HG03108 (cell line): Measurements from ENCODE around the gene FXYD2.

Experiments
- ATAC-seq: cut with Tn5 transposase; IDR thresholded peaks from one replicate; pipeline ENCODE4 v1.9.1; 2021; ENCODE audit warnings: moderate library complexity; ENCODE audit not compliant: unreplicated experiment

Gene FXYD2

DNA sequence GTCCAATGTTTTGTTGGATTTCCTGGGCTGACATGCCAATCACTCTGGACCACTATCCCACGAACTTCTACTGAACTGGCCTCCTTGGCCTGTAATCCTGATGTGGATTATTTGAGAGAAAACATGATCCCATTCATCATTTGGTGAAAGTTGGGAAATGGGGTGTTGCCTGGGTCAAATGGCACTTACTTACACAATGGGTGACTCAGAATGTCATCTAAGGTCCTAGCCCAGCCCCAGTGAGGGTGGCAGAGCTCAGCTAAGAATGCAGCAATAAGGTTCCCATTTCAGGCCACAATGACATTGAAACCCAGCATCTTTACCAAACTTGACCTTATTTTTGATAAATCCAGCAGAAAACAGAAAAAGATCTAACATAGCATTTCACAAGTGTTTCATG lies 19.5 kb downstream of the FXYD2 start:
- ATAC-seq: no peak

DNA sequence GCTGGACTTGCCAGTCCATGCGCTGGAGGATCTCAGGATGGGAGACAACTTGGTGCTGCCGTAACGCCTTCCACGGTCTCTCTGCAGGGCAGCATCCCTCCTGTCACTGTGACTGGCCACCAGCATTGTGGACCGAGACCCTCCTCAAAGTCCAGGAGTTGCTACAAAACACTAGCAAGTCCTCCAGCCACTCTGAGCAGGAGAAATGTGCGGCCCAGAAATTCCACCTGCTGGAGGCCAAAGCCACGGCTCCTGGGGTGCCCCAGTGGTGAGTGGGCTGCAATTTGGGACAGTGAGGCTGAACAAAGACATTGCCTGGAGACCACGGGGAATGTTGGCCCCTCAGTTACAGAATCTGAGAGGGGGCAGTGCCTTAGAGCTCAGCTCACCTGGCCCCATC lies 20.6 kb downstream of the FXYD2 start:
- ATAC-seq: no peak

DNA sequence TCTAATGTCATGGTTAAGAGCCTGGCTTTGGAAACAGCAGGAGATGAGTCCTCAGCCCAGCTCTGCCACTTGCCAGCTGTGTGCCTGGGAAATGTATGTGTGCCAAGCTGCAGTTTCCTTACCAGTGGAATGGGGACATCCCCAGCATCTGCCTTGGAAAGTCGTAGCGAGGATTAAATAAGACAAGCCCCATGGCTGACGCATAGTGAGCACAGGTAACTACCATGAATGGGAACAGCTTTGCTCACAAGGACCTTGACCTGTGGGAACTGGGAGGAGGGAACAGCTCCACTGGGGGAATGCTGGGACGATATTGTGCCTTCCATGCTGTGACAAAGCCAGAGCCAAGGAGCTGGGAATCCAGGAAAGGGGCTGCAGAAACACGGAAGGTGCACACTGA lies 24.9 kb downstream of the FXYD2 start:
- no peak for ATAC-seq

DNA sequence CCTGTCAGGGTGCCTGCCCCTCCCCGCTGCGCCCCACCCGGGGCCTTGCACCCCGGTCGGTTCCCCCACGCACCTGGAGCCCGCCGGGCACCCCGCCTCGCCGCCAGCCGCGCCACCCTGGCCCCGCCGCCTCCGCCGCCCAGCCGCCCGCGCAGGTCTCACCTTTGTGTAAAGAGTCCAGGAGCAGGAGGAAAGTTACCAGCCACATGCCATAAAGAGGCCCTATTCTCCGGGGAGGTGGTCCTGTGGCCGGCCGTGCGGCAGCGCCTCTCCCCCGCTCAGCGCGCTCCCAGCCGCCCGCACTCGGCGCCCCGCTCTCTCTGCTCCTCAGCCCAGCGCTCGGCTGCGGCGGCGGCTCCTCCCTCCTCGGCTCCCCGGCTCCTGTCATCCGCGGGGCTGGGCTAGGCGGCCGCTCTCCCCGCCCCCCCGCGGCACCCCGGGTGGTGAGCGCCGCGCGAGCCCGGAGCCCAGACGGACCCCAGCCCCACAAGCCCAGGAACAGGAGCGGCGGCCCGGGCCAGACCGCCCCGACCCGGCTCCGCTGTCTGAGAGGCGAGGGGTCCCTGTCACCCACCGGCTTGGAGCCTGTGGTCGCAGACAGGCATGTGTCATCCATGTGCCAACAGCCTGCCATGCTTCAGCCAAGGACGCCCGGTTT lies 27.5 kb downstream of the FXYD2 start, which contains the start of gene DSCAML1:
TSS of gene DSCAML1 (minus strand) at position 345 of the 658 bp plus-strand sequence. CDS start at position 208, 137 bp downstream.
- no peak for ATAC-seq

DNA sequence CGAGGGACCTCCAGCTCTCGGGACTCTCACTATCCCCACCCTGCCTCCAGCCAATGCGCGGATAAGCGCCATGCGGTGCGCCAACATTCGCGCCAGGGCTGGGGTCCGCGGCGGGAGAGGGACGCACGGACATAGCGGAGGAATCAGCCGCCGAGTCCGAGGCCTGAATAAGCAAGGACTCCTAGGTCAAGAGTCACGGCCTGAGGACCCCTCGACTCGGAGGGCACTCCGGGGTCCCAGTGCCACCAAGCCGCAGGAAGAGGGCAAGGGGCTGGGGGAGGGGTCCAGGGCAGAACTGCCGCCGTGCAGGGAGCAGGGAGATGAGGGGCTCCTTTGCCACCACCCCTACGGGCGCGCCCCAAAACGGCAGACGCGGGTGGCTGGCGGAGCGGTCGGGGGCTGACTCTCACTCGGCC lies 28.1 kb downstream of the FXYD2 start:
- no peak for ATAC-seq

DNA sequence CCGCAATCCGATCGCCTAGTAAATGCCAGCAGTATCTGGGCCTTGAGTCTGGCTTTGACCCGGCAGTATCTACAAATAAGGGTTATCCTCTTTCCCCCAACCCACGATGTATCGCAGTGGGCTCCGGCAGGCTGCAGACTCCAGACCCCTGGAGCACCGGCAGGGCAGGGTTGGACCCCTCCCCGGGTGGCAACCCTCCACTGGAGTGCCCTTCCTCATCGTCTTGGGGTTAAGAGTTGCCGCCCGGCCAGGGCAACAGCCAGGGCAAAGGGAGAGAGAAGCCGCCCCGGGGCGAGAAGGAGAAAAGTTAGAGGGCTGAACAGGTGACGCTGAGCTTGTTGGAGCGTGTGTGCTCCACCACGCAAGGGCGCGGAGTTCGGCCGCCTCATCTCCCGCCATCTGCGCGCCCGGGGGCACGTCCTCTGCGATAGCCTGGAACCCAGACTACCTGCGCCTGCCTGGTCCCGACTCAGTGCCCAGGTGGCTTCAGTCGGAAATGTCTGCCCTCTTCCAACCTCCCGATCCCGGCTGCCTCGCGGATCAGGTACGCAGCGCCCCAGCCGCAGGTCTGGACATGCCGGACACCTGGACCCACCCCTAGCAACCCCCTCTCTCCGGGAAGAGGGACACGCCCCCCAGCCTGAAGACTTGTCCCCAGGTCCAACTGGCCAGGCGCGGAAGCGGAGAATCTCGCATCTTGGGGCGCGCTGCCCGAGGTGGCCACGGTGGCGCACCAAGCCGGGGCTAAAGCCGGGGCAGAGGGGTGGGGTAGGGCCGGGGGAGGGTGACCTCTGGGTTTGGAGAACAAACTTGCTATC lies 28.7 kb downstream of the FXYD2 start:
- ATAC-seq: no peak

DNA sequence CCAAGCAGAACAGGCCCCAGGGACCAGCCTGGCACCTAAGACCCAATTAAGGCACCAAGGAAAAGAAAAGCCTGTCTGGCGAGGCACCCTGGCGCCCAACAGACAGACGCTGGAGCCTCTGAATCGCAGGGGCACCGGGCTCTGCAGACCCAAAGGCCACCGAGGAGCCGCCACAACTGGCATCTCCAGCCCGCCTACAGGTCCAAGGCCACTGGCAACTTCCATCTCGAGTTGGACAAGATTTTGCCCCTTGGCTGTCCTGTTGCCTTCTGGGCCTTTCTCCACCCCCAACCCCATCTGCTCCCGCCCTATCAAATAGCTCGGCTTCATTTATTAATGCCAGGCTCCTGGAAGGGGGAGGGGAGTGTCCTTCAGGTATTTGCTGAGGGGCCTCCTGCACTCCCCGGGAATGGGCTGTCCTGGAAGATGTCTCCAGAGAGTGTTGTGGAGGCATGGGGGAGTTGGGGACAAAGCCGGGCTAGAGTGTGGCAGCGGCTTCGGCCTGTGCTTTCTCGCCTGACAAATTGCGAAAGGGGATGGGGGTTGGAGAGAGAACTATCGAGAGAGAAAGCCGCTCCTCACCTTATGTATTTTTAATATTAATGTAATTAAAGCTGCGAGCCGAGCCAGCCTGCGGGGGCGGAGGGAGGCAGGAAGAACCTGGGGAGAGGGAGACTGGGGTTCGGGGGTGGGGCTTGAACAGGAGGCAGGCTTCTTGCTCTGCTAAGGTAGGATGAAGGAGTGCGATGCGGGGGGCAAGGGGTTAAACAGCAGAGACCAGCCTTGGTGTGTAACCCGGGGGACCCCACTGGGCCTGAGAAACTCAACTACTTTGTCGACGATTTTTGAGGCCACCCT lies 29.5 kb downstream of the FXYD2 start:
- no peak for ATAC-seq

DNA sequence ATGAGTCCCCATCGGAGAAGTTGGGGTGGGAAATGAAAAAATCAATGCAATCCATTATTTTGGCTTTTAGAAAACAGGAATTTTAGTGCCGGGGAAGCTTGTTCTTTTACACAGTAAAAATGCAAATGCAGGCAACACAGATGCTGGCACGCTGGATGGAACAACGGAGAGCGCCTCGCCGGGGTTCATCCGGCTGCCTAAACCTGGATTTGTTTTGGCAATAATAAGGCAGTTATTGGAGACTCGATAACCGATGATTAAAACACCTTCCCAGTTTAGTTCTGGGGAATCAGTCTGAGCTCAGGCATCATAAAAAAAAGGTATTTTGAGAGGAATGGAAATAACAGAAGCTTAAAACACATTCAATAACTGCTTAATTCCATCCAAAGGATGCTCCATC lies 30.4 kb downstream of the FXYD2 start:
- ATAC-seq: no peak

DNA sequence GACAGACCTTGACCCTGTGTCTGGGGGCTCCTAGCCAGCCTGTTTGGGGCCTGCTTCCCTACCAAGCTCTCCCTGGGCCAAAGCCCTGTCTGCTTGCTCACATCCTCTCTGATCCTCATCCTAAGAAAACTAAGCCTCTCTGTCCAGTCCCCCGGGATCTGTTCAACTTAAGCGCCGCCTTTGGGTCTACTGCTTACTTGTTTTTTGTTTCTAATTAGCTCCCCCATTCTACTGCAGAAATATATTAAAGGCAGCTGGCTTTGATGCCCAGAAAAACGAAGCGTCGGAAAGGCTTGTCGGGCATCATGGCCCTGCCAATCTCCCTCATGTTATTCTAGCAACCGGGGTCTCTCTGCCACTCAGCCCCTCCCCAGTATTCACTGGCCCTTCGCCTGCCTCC lies 31.0 kb downstream of the FXYD2 start:
- no peak for ATAC-seq

DNA sequence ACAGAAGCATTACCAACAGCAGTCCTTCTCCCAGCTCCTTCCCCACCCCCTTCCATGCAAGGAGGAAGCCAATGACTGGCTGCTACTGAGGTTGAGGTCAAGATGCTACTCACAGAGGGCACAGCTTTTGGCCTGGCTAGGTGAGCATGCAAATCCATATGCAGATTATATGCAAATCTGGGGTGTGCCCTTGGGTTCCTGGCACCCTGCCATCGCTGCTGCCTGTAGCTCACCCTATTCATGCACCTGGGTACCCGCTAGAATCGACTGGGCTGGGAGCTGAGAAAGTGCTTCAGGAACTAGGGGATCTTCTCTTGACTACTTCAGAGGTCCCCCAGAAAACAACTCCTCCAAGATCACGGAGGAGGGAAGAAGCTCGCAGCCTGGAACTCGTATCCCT lies 31.6 kb downstream of the FXYD2 start:
- no peak for ATAC-seq

DNA sequence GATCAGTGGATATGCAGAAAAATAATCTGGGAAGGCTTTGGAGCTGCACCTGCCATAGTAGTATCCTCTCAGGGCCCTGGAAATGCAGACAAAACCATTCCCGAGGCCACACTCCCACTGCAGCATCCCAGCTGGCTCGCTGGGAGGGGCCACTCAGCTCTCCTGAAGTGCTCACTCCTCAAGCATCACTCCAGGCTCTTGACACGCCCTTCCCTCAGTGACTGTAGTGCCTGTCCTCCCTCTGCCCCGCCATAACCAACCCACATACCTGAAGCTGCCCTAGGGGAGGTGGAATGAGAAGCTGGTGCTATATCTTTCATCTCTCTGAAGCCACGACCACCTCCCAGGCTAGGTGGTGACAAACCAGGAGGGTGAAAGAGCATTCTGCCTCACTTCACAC lies 32.3 kb downstream of the FXYD2 start:
- ATAC-seq: no peak

DNA sequence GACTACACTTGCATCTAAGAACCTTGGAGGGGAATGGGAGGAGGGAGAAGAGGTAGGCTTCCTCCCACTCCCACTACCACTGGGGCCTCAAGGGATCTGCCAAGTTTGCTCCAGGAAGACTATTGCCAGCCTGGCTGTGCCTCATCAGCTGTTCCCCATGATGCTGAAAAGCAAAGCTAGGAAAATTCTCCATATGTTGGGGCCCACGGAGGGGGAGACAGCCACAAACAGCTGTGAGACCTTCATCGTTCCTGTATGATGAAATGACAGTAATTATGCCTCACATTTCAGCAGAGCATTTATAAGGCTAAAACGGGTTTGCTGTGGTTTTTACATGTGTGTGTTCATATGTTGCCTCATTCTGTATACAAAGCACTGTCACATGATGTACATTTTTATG lies 34.3 kb downstream of the FXYD2 start:
- no peak for ATAC-seq

DNA sequence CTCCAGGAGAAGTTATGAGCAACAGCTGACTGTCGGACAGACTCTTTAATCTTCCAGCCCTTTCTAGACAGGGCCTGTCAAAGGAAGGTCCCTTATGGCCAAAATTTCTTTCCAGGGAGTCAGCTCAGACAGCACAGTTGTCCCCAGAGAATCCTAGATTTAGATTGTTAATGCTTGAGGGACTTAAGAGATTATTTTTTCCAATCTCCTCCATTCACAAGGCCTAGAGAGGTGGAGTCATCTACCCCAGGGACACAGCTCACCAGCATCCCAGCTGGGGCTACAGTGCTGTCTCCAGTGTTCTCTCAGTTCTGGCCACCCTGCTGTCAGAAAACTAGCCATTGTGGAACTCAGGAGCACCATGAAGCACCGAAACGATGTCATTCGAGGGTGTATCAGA lies 35.3 kb downstream of the FXYD2 start:
- ATAC-seq: no peak

DNA sequence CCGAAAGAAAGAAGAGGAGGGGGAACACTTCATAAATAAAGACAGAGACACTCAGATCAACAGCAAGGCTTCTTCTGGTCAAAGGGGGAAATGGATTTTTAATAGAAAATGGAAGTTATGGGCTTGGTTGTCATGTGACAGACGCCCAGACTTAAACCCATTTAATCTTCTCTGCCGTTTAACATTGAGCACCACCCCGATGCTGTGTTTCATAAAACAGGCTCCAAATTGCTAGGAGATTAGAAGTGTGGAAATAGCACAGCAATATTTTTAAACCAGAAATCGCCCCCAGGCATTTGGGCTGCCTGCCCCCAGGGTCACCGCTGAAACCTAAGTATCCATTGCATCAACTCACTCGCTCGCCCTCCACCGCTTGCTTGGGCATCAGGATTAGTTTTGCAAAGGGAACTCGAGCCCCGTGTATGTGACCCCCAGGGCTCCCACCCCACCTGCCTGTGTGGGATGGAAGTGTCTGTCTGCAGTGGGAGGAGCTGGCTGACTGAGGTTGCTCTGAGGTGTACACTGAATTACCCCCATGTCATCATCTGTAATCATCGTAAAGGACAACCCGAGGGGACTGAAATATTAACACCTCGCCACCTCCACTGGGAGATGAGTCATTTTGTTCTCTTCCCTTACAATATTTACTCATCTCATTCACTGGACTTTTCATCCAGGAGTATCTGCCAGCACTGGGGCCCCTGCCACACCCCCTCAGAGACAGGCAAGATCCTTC lies 38.2 kb downstream of the FXYD2 start:
- ATAC-seq: no peak

DNA sequence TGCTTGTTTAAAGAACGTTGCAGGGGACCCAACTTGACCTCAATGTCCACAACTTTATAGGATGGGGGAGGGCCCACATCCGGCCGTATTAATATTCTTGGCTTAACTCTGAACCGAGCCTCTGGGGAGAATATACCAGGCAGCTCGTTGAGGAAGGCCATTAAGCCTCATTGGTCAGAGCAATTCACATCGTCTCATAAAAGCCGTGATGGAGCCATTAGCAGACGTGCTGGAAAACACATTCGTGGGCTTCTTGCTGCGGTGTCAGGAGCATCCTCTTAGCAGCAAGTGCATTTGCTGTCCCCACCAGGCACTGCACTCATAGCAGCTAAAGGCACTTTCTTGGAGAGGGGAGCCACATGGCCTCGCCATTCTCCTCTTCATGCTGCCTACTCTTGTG lies 42.4 kb downstream of the FXYD2 start:
- no peak for ATAC-seq

DNA sequence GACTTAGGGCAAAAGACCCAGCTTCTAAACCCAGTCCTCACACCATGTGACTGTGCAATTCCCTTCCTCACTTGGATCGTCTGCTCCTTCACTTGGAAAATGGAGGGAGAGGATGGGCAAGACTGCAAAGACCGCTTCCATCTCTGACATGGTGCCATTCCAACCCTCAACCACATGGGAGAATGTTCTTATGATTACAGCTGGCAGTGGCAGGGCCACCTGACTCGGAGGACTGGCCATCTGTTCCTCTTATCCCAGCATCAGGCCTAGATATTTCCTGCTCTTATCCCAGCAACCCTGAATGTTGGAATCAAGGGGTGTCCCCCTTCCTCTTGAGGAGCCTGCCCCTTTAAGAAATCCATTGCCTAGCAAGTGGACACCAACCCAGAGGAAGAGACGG lies 42.9 kb downstream of the FXYD2 start:
- ATAC-seq: no peak

DNA sequence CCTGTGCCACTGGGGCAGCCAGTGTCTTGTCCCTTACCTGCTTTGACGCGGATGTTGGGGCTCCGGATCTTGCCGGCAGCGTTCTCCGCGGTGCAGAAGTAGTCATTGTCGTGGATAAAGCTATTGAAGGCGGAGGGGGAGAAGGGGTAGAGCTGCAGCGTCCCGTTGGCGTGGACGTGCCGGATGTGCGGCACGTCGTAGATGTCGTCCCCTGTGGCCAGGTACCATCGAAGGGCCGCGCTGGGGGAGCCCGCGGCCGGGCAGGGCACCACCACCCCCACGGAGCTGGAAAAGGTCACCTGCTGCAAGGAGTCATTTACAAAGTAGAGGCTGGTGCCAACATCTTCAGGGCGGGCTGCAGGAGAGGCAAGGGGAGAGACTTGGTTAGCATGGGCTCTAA lies 44.1 kb downstream of the FXYD2 start:
- ATAC-seq: no peak

DNA sequence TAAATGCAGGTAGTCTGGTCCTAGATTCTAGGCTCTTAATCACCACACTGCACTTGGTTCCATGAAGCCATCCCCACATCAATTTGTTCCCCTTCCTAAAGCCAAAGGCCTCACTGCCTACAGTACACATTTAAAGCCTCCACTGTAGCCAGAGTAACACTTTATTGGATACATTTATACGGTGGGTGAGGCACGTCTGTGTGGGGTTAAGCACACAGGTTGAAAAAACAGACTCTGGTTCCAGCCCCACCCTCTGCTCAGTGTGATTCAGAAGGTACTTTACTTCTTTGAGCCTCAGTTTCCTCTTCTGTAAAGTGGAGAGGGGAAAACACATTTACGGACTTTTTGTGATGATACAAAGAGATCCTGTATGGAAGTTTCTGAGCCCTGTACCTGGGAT lies 50.0 kb downstream of the FXYD2 start:
- ATAC-seq: no peak

DNA sequence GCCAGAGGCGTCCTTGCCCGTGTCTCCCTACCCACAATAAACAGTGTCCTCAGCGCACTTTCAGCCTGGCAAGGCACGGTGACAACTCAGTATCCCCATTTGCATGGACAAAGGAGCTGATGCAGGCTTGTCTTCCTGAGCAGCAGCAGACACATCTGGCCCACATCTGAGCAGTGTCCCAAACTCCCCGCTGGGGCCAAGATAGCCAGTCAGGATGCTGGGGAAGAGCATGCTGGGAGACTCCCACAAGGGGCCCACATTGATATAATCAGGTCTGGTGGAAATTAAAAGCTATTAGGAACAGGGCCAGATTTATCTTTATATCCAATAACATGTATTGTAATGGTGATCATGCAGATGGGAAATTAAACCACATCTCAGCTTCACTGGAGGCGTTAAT lies 52.2 kb downstream of the FXYD2 start:
- no peak for ATAC-seq

DNA sequence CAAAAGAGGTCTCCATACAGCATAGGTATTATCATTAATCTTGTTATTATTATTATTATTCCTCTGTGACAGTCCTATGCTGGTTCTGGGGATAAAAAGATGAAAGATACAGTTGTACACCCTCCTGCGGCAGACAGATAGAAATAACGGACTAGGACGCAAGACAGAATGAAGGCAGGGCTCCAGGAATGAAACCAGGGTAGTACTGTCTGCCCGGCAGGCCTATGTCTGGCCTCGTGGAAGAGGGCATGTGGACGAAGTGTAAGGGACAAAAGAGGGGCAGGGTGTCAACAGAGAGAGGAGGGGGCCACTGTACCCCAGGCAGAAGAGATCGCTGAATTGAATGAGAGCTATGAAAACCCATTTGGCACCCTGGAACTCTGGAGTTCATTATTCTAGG lies 52.7 kb downstream of the FXYD2 start:
- ATAC-seq: no peak

DNA sequence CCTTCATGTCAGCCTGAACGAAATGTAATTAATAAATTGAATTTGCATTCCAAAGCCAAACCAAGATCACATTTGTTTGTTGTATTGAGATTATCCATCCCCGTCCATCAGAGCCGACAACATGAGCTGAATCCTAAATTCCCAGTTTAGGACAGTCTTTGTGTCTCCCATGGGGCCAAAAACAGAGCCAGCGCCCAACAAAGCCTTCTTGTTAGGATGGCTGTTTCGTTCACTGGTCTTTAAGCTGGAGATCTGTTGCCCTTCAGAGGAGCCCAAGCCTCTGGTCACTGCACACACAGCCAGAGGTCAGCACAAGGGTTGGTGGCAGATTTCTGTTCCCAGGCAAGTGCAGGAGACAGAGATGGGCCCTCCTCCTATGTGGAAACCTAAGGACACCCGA lies 53.3 kb downstream of the FXYD2 start:
- ATAC-seq: no peak
